Left colon (tissue), 2 donors: ENCODE data around the gene CNBD2. TPM values are rescaled to one million over a fixed set of nuclear protein-coding genes. Genes with fewer than 3 reads are reported as not detected.
"Not testable (repeated sequence)": the region's sequence is repeated elsewhere in the genome, so short reads cannot be mapped to it uniquely, and the experiment has no call there.

Experiments used
- ATAC-seq: fragments of 200-7000 bp; cut with Tn5 transposase; one replicate; pipeline ENCODE4 v1.9.1; 2020; ENCODE audit warnings: mild to moderate bottlenecking, moderate library complexity
- DNase-seq, 2 donors: peaks; one replicate each; pipeline ENCODE4 v3.0.0-alpha.2; 2020
- intact Hi-C, 2 donors: fragments of 100-400 bp; cut with DNase I in 1 of 2; cut with micrococcal nuclease in 1 of 2; formaldehyde crosslinking; loops; one replicate each; pipeline versions ENCODE4 v1.11.2 to v1.14.0; 2022; cut with DNase I, micrococcal nuclease
- total RNA-seq, 2 donors: library from RNA; stranded (reverse); fragmentation: NEBNext Ultra II Directional; extraction: Animal tissue kit (Norgen Biotek cat#: 25700); gene quantifications; one replicate each; pipeline ENCODE4 v1.2.1, GENCODE V29; 2021
- donor health status: DM: no; HTN: no; CAD: no.
- donor health status: DM: yes; HTN: yes; CAD: no.

The CNBD2 gene
- total RNA-seq, 2 donors from 2014 or later, result 3.7 to 4.4 TPM

- ATAC-seq, DNase-seq, intact Hi-C loops: not testable (repeated sequence)
These were observed 111.6 kb downstream of the CNBD2 start for GRCh38 chr20:36079984-36080383.

Other genes starting within 250 kb of the CNBD2 start
- gene RBM39, start 226.3 kb upstream of the CNBD2 start, total RNA-seq, result 100 to 1,000 TPM; 221 to 232 TPM
- 10 to 100 TPM; 21.9 to 25.4 TPM for gene PHF20, start 196.6 kb upstream of the CNBD2 start, total RNA-seq
- gene SCAND1, start 14.1 kb upstream of the CNBD2 start, total RNA-seq, result 10 to 100 TPM; 88.7 to 92.7 TPM
- gene EPB41L1, start 186.2 kb downstream of the CNBD2 start, total RNA-seq, result 10 to 100 TPM; 60.6 to 63.1 TPM